GM23338 (cell line): ENCODE data around the gene ZEB1. TPM values are rescaled to one million over a fixed set of nuclear protein-coding genes. Genes with fewer than 3 reads are reported as not detected.

ENCODE experiments used
- ATAC-seq: fragments of 200-7000 bp; cut with Tn5 transposase; 3 replicates; pipeline ENCODE4 v1.9.1; 2020
- DNase-seq: peaks from one replicate; pipeline ENCODE4 v3.0.0-alpha.2; 2015; ENCODE audit warnings: low spot score
- H2AFZ ChIP-seq: fragments of 200-600 bp; sonication (generic); 2 replicates; pipeline ENCODE4 v1.8.0; 2016; ENCODE audit warnings: antibody characterized with exemption, mild to moderate bottlenecking, moderate library complexity
- H3F3A ChIP-seq: fragments of 200-600 bp; sonication (generic); replicated peaks from 2 replicates; pipeline ENCODE4 v1.8.0; 2017; ENCODE audit warnings: antibody characterized with exemption, mixed run types, low read depth
- H3K27ac ChIP-seq: fragments of 200-600 bp; sonication (generic); 2 replicates; pipeline ENCODE4 v1.6.1; 2016; ENCODE audit warnings: low read depth
- H3K27me3 ChIP-seq: fragments of 200-600 bp; sonication (generic); 2 replicates; pipeline ENCODE4 v1.8.0; 2016; ENCODE audit warnings: mild to moderate bottlenecking, mixed run types, moderate library complexity; ENCODE audit not compliant: insufficient read depth
- H3K36me3 ChIP-seq: fragments of 200-600 bp; sonication (generic); 2 replicates; pipeline ENCODE4 v1.8.0; 2016; ENCODE audit warnings: mild to moderate bottlenecking; ENCODE audit not compliant: insufficient read depth
- H3K4me1 ChIP-seq: fragments of 200-600 bp; sonication (generic); 2 replicates; pipeline ENCODE4 v1.8.0; 2016; ENCODE audit warnings: mild to moderate bottlenecking, moderate library complexity; ENCODE audit not compliant: insufficient read depth
- H3K4me2 ChIP-seq: fragments of 200-600 bp; sonication (generic); 2 replicates; pipeline ENCODE4 v1.7.1; 2017; ENCODE audit warnings: mixed run types
- H3K4me3 ChIP-seq: fragments of 200-600 bp; sonication (generic); 2 replicates; pipeline ENCODE4 v1.6.1; 2016; ENCODE audit warnings: mixed run types
- H3K79me2 ChIP-seq: fragments of 200-600 bp; sonication (generic); replicated peaks from 2 replicates; pipeline ENCODE4 v1.8.0; 2017; ENCODE audit warnings: mild to moderate bottlenecking; ENCODE audit not compliant: insufficient read depth
- H3K9me2 ChIP-seq: fragments of 200-600 bp; sonication (generic); 2 replicates; pipeline ENCODE4 v1.8.0; 2017; ENCODE audit not compliant: insufficient read depth
- H4K20me1 ChIP-seq: fragments of 200-600 bp; sonication (generic); replicated peaks from 2 replicates; pipeline ENCODE4 v1.8.0; 2017; ENCODE audit warnings: mild to moderate bottlenecking; ENCODE audit not compliant: insufficient read depth
- H3K27ac Mint-ChIP-seq: 2 replicates; pipeline ENCODE4 v1.8.0; 2020; ENCODE audit warnings: inconsistent platforms, mild to moderate bottlenecking, moderate library complexity, mixed read lengths
- H3K27me3 Mint-ChIP-seq: 3 replicates; pipeline ENCODE4 v1.8.0; 2022; ENCODE audit warnings: low read depth, mild to moderate bottlenecking, moderate library complexity, mixed read lengths, inconsistent platforms; ENCODE audit not compliant: insufficient read depth, poor library complexity
- H3K36me3 Mint-ChIP-seq: 3 replicates; pipeline ENCODE4 v1.8.0; 2021; ENCODE audit warnings: low read depth, mild to moderate bottlenecking, inconsistent platforms, moderate library complexity, mixed read lengths
- H3K4me1 Mint-ChIP-seq: 3 replicates; pipeline ENCODE4 v1.8.0; 2020; ENCODE audit warnings: mild to moderate bottlenecking, inconsistent platforms, mixed read lengths
- H3K4me3 Mint-ChIP-seq: 3 replicates; pipeline ENCODE4 v1.8.0; 2021; ENCODE audit warnings: moderate library complexity, mild to moderate bottlenecking, inconsistent platforms, mixed read lengths
- H3K9me3 Mint-ChIP-seq: 3 replicates; pipeline ENCODE4 v1.8.0; 2020; ENCODE audit warnings: moderate library complexity, mild to moderate bottlenecking, inconsistent platforms, mixed read lengths
- JUNB ChIP-seq: IDR thresholded peaks from one replicate; pipeline ENCODE4 v1.6.1; 2016; ENCODE audit warnings: antibody characterized with exemption; ENCODE audit not compliant: unreplicated experiment
- NANOG ChIP-seq: IDR thresholded peaks from 2 replicates; pipeline ENCODE4 v1.6.1; 2016; ENCODE audit warnings: antibody characterized with exemption, borderline replicate concordance
- STAT1 ChIP-seq: IDR thresholded peaks from one replicate; pipeline ENCODE4 v1.6.1; 2016; ENCODE audit warnings: antibody characterized with exemption; ENCODE audit not compliant: unreplicated experiment
- polyA plus RNA-seq: library from polyadenylated mRNA; unstranded; fragments of >200 nt; fragmentation: Nextera tagmentation; extraction: Ambion mirVana; gene quantifications from 2 replicates; pipeline ENCODE4 v1.2.1, GENCODE V29; 2016
- total RNA-seq: library from RNA; depleted of rRNA; stranded (reverse); fragments of >200 nt; shearing (Covaris generic); gene quantifications from 2 replicates; pipeline ENCODE4 v1.2.3, GENCODE V29; 2014
- TF ChIP-seq, protein P1 (sequence below): IDR thresholded peaks from 2 replicates; pipeline ENCODE4 v1.6.1; 2016; ENCODE audit warnings: antibody characterized with exemption
- TF ChIP-seq, protein P2 (sequence below): IDR thresholded peaks from one replicate; pipeline ENCODE4 v1.6.1; 2018; ENCODE audit warnings: antibody characterized with exemption; ENCODE audit not compliant: unreplicated experiment
- TF ChIP-seq, protein P3 (sequence below): fragments of 250-450 bp; sonication (Bioruptor Pico); IDR thresholded peaks from 2 replicates; pipeline ENCODE4 v1.5.0; 2020; ENCODE audit warnings: mild to moderate bottlenecking, moderate library complexity

The ZEB1 gene
- total and polyA plus RNA-seq, 2 experiments from 2014 or later = 0.16 to 0.45 TPM

DNA sequence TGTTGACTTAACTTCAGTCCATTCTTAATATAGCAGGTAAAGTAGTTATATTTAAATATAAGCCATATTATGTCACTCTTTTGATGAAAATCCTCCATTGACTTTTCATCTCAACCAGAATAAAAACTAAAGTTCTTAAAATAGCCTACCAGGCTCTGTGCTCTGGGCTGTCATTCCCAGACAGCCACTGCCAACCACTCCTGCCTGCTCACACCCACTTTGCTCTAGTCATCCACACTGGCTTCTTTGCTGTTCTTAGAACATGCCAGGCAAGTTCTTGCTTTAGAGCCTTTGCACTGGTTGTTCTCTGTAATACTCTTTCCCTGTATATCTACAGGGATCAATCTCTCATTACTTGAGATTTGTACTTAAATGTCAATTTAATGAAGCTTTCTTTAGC, 80.6 kb downstream of the ZEB1 start:
- H3K27ac ChIP-seq = no peak overlapping the region
- H3F3A ChIP-seq = no peaks in the 10 kb centered on the region
- Mint-ChIP-seq H3K4me1 (peaks cover 9% of the 10 kb centered on the region), H3K4me3 (no peak overlapping the region), H3K27ac (no peak overlapping the region), H3K36me3 (no peaks in the 10 kb centered on the region), H3K27me3 (no peaks in the 10 kb centered on the region), H3K9me3 (no peaks in the 10 kb centered on the region)
- no peak overlapping the region for H3K4me3 ChIP-seq
- ATAC-seq = no peak
- no peak overlapping the region for H2AFZ ChIP-seq
- H3K36me3 ChIP-seq = no peaks in the 10 kb centered on the region
- no peak overlapping the region for H3K4me2 ChIP-seq
- no peaks in the 10 kb centered on the region for H3K9me2 ChIP-seq
- H3K27me3 ChIP-seq = no peaks in the 10 kb centered on the region
- no peak for TF ChIP-seq STAT1
- TF ChIP-seq, protein P1, sequence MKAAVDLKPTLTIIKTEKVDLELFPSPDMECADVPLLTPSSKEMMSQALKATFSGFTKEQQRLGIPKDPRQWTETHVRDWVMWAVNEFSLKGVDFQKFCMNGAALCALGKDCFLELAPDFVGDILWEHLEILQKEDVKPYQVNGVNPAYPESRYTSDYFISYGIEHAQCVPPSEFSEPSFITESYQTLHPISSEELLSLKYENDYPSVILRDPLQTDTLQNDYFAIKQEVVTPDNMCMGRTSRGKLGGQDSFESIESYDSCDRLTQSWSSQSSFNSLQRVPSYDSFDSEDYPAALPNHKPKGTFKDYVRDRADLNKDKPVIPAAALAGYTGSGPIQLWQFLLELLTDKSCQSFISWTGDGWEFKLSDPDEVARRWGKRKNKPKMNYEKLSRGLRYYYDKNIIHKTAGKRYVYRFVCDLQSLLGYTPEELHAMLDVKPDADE = no peak
- no peak for TF ChIP-seq NANOG
- TF ChIP-seq, protein P2, sequence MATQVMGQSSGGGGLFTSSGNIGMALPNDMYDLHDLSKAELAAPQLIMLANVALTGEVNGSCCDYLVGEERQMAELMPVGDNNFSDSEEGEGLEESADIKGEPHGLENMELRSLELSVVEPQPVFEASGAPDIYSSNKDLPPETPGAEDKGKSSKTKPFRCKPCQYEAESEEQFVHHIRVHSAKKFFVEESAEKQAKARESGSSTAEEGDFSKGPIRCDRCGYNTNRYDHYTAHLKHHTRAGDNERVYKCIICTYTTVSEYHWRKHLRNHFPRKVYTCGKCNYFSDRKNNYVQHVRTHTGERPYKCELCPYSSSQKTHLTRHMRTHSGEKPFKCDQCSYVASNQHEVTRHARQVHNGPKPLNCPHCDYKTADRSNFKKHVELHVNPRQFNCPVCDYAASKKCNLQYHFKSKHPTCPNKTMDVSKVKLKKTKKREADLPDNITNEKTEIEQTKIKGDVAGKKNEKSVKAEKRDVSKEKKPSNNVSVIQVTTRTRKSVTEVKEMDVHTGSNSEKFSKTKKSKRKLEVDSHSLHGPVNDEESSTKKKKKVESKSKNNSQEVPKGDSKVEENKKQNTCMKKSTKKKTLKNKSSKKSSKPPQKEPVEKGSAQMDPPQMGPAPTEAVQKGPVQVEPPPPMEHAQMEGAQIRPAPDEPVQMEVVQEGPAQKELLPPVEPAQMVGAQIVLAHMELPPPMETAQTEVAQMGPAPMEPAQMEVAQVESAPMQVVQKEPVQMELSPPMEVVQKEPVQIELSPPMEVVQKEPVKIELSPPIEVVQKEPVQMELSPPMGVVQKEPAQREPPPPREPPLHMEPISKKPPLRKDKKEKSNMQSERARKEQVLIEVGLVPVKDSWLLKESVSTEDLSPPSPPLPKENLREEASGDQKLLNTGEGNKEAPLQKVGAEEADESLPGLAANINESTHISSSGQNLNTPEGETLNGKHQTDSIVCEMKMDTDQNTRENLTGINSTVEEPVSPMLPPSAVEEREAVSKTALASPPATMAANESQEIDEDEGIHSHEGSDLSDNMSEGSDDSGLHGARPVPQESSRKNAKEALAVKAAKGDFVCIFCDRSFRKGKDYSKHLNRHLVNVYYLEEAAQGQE = no peak
- TF ChIP-seq, protein P3, sequence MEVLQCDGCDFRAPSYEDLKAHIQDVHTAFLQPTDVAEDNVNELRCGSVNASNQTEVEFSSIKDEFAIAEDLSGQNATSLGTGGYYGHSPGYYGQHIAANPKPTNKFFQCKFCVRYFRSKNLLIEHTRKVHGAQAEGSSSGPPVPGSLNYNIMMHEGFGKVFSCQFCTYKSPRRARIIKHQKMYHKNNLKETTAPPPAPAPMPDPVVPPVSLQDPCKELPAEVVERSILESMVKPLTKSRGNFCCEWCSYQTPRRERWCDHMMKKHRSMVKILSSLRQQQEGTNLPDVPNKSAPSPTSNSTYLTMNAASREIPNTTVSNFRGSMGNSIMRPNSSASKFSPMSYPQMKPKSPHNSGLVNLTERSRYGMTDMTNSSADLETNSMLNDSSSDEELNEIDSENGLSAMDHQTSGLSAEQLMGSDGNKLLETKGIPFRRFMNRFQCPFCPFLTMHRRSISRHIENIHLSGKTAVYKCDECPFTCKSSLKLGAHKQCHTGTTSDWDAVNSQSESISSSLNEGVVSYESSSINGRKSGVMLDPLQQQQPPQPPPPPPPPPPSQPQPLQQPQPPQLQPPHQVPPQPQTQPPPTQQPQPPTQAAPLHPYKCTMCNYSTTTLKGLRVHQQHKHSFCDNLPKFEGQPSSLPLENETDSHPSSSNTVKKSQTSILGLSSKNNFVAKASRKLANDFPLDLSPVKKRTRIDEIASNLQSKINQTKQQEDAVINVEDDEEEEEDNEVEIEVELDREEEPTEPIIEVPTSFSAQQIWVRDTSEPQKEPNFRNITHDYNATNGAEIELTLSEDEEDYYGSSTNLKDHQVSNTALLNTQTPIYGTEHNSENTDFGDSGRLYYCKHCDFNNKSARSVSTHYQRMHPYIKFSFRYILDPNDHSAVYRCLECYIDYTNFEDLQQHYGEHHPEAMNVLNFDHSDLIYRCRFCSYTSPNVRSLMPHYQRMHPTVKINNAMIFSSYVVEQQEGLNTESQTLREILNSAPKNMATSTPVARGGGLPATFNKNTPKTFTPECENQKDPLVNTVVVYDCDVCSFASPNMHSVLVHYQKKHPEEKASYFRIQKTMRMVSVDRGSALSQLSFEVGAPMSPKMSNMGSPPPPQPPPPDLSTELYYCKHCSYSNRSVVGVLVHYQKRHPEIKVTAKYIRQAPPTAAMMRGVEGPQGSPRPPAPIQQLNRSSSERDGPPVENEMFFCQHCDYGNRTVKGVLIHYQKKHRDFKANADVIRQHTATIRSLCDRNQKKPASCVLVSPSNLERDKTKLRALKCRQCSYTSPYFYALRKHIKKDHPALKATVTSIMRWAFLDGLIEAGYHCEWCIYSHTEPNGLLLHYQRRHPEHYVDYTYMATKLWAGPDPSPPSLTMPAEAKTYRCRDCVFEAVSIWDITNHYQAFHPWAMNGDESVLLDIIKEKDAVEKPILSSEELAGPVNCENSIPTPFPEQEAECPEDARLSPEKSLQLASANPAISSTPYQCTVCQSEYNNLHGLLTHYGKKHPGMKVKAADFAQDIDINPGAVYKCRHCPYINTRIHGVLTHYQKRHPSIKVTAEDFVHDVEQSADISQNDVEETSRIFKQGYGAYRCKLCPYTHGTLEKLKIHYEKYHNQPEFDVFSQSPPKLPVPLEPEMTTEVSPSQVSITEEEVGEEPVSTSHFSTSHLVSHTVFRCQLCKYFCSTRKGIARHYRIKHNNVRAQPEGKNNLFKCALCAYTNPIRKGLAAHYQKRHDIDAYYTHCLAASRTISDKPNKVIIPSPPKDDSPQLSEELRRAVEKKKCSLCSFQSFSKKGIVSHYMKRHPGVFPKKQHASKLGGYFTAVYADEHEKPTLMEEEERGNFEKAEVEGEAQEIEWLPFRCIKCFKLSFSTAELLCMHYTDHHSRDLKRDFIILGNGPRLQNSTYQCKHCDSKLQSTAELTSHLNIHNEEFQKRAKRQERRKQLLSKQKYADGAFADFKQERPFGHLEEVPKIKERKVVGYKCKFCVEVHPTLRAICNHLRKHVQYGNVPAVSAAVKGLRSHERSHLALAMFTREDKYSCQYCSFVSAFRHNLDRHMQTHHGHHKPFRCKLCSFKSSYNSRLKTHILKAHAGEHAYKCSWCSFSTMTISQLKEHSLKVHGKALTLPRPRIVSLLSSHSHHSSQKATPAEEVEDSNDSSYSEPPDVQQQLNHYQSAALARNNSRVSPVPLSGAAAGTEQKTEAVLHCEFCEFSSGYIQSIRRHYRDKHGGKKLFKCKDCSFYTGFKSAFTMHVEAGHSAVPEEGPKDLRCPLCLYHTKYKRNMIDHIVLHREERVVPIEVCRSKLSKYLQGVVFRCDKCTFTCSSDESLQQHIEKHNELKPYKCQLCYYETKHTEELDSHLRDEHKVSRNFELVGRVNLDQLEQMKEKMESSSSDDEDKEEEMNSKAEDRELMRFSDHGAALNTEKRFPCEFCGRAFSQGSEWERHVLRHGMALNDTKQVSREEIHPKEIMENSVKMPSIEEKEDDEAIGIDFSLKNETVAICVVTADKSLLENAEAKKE (CRISPR knock-in tag) = no peak
- no peak for TF ChIP-seq JUNB
- DNase-seq = no peak
- no peaks in the 10 kb centered on the region for H3K79me2 ChIP-seq
- no peaks in the 10 kb centered on the region for H4K20me1 ChIP-seq
- no peaks in the 10 kb centered on the region for H3K4me1 ChIP-seq
